A673 (cell line): ENCODE measurements around the gene ADGRA1. TPM values are rescaled to one million over a fixed set of nuclear protein-coding genes. Genes with fewer than 3 reads are reported as not detected.
A peak's percentile ranks its signal among the peaks of the same experiment; 100 is the strongest.

Experiments
- BruUV-seq: library from RNA; stranded (reverse); fragments of 400-500 nt; replicated peaks from 2 replicates; lab custom pipeline; 2021; lab: Mats Ljungman, UMichigan
- CTCF ChIA-PET: fragments of 300-600 bp; sonication (Branson Sonifier 250); formaldehyde crosslinking; loops from one replicate; lab custom pipeline; 2022; ENCODE audit warnings: antibody characterized with exemption; lab: Charles Lee
- POLR2A ChIA-PET: fragments of 300-600 bp; sonication (Branson Sonifier 250); formaldehyde crosslinking; loops from one replicate; lab custom pipeline; 2022; ENCODE audit warnings: antibody characterized with exemption; ENCODE audit not compliant: low non-redundant PET; lab: Charles Lee
- DNase-seq: peaks from one replicate; pipeline ENCODE4 v3.0.0-alpha.2; 2015; ENCODE audit warnings: low spot score
- H3K27ac ChIP-seq: fragments of 200-600 bp; sonication (generic); 2 replicates; pipeline ENCODE4 v1.5.1; 2016; ENCODE audit warnings: mixed run types, low read depth, mild to moderate bottlenecking, mixed read lengths, antibody characterized with exemption, low read length; ENCODE audit not compliant: poor library complexity, severe bottlenecking
- H3K27me3 ChIP-seq: fragments of 200-600 bp; sonication (generic); replicated peaks from 2 replicates; pipeline ENCODE4 v1.6.1; 2017; ENCODE audit warnings: mixed run types, low read depth, mild to moderate bottlenecking, mixed read lengths, antibody characterized with exemption, low read length; ENCODE audit not compliant: insufficient read depth, poor library complexity
- H3K36me3 ChIP-seq: fragments of 200-600 bp; sonication (generic); 2 replicates; pipeline ENCODE4 v1.6.1; 2016; ENCODE audit warnings: mixed run types, mild to moderate bottlenecking, mixed read lengths, antibody characterized with exemption, low read length; ENCODE audit not compliant: insufficient read depth, poor library complexity, severe bottlenecking
- H3K4me1 ChIP-seq: fragments of 200-600 bp; sonication (generic); 2 replicates; pipeline ENCODE4 v1.6.1; 2017; ENCODE audit warnings: mixed run types, mild to moderate bottlenecking, mixed read lengths, antibody characterized with exemption, low read length; ENCODE audit not compliant: insufficient read depth, poor library complexity, severe bottlenecking
- H3K4me3 ChIP-seq: fragments of 200-600 bp; sonication (generic); 2 replicates; pipeline ENCODE4 v1.5.1; 2016; ENCODE audit warnings: low read depth, mixed run types, mild to moderate bottlenecking, mixed read lengths, low read length; ENCODE audit not compliant: poor library complexity, severe bottlenecking
- H3K9me3 ChIP-seq: fragments of 200-600 bp; sonication (generic); 2 replicates; pipeline ENCODE4 v1.6.1; 2016; ENCODE audit warnings: mixed run types, low read depth, mild to moderate bottlenecking, mixed read lengths, antibody characterized with exemption, low read length; ENCODE audit not compliant: poor library complexity, severe bottlenecking
- EZH2 ChIP-seq: fragments of 200-600 bp; sonication (generic); IDR thresholded peaks from 2 replicates; pipeline ENCODE4 v1.6.1; 2017; ENCODE audit warnings: borderline replicate concordance, low read depth, mild to moderate bottlenecking, mixed read lengths, antibody characterized with exemption, low read length; ENCODE audit not compliant: poor library complexity, severe bottlenecking
- intact Hi-C: fragments of 100-400 bp; cut with micrococcal nuclease; formaldehyde crosslinking; loops from one replicate; pipeline ENCODE4 v1.10.0; 2022; ENCODE audit not compliant: unreplicated experiment
- total RNA-seq: library from RNA; stranded (reverse); gene quantifications from 2 replicates; pipeline ENCODE4 v1.2.3, GENCODE V29; 2021
- TF ChIP-seq, protein P1 (sequence below): fragments of 300-800, 200-600 bp; sonication (generic); conservative IDR thresholded peaks from 2 replicates; pipeline ENCODE4 v1.5.1; 2017; ENCODE audit warnings: low read depth, mild to moderate bottlenecking, antibody characterized with exemption, low read length, moderate library complexity, mixed read lengths

ADGRA1 gene
- total RNA-seq, 1 experiment from 2014 or later: 0.82 TPM

- Histone ChIP-seq H3K9me3 (no peaks in the 10 kb centered on the region), H3K4me1 (no peaks in the 10 kb centered on the region), H3K36me3 (no peaks in the 10 kb centered on the region), H3K27ac (no peak overlapping the region), H3K4me3 (no peak overlapping the region), H3K27me3 (no peaks in the 10 kb centered on the region)
- POLR2A ChIA-PET: no interaction called here
- no TSS peak for BruUV-seq
- CTCF ChIA-PET: interaction anchor here (0.6 kb wide), 1 partner anchor 449 kb away, joined by 3 read pairs; no protein-coding TSS in a partner anchor
- no peak for TF ChIP-seq EZH2
- TF ChIP-seq, protein P1, sequence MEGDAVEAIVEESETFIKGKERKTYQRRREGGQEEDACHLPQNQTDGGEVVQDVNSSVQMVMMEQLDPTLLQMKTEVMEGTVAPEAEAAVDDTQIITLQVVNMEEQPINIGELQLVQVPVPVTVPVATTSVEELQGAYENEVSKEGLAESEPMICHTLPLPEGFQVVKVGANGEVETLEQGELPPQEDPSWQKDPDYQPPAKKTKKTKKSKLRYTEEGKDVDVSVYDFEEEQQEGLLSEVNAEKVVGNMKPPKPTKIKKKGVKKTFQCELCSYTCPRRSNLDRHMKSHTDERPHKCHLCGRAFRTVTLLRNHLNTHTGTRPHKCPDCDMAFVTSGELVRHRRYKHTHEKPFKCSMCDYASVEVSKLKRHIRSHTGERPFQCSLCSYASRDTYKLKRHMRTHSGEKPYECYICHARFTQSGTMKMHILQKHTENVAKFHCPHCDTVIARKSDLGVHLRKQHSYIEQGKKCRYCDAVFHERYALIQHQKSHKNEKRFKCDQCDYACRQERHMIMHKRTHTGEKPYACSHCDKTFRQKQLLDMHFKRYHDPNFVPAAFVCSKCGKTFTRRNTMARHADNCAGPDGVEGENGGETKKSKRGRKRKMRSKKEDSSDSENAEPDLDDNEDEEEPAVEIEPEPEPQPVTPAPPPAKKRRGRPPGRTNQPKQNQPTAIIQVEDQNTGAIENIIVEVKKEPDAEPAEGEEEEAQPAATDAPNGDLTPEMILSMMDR: no peak
- peak; percentile 22 for DNase-seq
- intact Hi-C loops: no loop called here
Observed at GRCh38 chr10:133104068-133104962, 16.6 kb downstream of the ADGRA1 start.

GRCh38 chr10:133104963-133105640 lies 17.4 kb downstream of the ADGRA1 start:
- no peaks in the 10 kb centered on the region for H3K36me3 ChIP-seq
- no peaks in the 10 kb centered on the region for H3K4me1 ChIP-seq
- CTCF ChIA-PET: interaction anchor here (0.6 kb wide), 1 partner anchor 450 kb away, joined by 3 read pairs; no protein-coding TSS in a partner anchor
- no peak for TF ChIP-seq EZH2
- TF ChIP-seq, protein P1: no peak
- intact Hi-C loops: no loop called here
- BruUV-seq: no TSS peak
- DNase-seq: no peak
- no peak overlapping the region for H3K4me3 ChIP-seq
- no peaks in the 10 kb centered on the region for H3K27me3 ChIP-seq
- no peak overlapping the region for H3K27ac ChIP-seq
- no peaks in the 10 kb centered on the region for H3K9me3 ChIP-seq
- POLR2A ChIA-PET: no interaction called here

GRCh38 chr10:133105686-133106390 lies 18.1 kb downstream of the ADGRA1 start:
- no peak for DNase-seq
- no peaks in the 10 kb centered on the region for H3K9me3 ChIP-seq
- TF ChIP-seq, protein P1: no peak
- no peak for TF ChIP-seq EZH2
- no peaks in the 10 kb centered on the region for H3K27me3 ChIP-seq
- BruUV-seq: no TSS peak
- POLR2A ChIA-PET: no interaction called here
- H3K4me1 ChIP-seq: no peaks in the 10 kb centered on the region
- CTCF ChIA-PET: no interaction called here
- H3K27ac ChIP-seq: no peak overlapping the region
- no peak overlapping the region for H3K4me3 ChIP-seq
- intact Hi-C loops: no loop called here
- H3K36me3 ChIP-seq: no peaks in the 10 kb centered on the region
